Activated T-helper 1 cell treated with anti-CD3 and anti-CD28 coated beads, Interleukin-2, amount 50 U/mL, for 16 hours (primary cell): ENCODE measurements around the gene EDEM3.
"Not testable (repeated sequence)": the region's sequence is repeated elsewhere in the genome, so short reads cannot be mapped to it uniquely, and the experiment has no call there.

Experiments used
- DNase-seq, 2 donors: peaks; one replicate each; pipeline ENCODE4 v3.0.0-alpha.2; 2020; ENCODE audit warnings: low read depth in 1 of 2, low spot score in 1 of 2

EDEM3 gene

GRCh38 chr1:184769241-184769640, 14.6 kb upstream of the EDEM3 start:
- DNase-seq = no peak

DNA sequence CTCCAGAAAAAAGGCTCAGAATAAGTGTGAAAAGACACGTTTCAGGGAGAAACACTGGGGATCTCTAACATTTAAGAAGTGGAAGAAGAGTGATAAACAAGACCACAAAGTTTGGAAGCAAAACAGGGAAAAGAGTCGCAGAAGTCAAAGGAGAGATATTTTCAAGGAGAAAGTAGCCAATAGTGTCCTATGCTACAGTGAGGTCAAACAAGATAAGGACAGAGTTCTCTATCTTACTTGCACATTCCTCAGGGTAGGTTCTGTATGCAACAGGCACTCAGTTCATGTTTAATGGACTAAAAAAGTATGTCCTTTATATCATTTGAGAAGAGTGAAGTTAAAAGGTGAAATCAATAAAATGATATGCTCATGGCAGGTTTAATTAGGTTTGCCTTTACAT, 13.8 kb upstream of the EDEM3 start:
- DNase-seq = no peak

GRCh38 chr1:184767591-184767990, 12.9 kb upstream of the EDEM3 start:
- no peak for DNase-seq

GRCh38 chr1:184764483-184764882, 9.8 kb upstream of the EDEM3 start:
- DNase-seq = no peak

- DNase-seq = not testable (repeated sequence)
These were observed 8.9 kb upstream of the EDEM3 start for GRCh38 chr1:184763520-184763919.

- no peak for DNase-seq
These were observed 7.4 kb upstream of the EDEM3 start for GRCh38 chr1:184761969-184762485.

DNA sequence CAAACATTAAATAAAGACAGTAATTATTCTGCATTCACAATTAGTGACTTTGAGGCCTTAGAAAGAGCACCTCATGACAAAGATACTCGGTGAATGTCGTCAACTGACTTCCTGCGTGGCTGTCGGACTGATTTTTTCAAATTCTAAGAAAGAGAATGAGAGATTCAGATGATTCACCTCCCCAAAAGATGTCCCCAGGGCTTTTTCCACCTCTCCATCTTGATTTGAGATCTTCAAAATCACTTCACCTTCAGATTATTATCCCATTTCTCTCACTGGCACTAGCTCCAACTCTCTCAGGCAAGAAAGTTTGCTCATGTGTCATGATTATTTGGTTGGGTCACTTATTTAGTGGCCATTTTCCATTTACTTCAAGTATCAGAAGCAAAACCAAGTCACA, 5.0 kb upstream of the EDEM3 start:
- no peak for DNase-seq

DNA sequence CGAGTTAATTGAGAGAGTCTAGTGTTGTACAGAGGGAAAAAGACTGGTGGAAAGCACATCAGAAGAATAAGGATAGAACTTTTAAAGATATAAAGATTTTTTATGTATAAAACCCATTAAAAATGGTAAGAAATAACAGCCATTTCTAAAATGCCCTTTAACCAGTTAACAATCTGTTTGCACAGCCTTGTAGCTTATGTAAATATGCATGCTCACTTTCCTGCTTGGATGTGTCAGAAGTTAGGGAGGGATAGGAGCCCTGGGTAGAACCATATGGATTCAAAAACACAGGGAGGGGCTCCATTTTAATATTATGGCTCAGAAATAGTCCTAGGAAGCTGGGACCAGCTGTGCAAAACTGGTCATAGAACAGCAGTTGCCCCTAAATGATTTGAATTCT, 4.5 kb upstream of the EDEM3 start:
- no peak for DNase-seq

- no peak for DNase-seq
These were observed 3.2 kb upstream of the EDEM3 start for GRCh38 chr1:184757891-184758290.

GRCh38 chr1:184757406-184757805, 2.7 kb upstream of the EDEM3 start:
- DNase-seq = no peak

- no peak for DNase-seq
These were observed 788 bp upstream of the EDEM3 start for GRCh38 chr1:184755226-184756065.

DNA sequence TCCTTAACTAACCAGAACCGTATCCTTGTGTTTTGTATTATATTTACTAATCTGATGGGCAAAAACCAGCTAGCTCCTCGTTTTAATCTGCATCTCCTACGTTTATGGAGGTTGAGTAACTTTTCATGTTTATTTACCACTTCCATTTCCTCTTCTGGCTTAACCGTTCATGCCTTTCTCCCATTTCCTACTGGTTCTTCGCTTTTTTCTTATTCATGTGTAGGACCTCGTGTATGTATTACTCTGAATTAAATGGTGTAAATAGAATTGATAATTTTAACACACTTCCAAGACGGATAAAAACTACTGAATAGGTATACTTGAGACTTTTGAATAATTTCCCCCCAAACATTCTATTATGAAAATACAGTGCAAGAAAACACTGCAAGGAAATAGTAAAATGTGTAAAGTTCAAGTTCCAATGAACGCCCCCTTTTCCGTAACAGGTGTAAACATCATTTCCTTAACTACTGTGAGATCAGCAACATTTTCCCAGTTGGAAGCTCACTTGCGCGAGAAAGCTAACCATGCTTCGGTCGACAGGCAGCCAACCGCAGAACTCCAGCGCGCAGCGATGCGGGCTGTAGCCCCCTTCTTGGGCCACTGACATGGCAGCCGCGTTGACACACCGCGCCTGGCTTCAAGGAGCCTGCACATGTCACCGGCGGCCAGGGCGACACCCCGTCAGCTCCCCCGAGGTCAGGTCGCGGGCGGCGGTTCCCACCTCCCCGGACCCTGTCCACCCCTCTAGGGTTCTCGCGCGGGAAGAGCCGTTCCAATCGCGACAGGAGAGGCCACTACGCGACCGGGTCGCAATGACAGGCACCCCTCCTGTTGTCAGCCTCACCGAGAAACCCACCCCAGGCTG, 816 bp downstream of the EDEM3 start:
- DNase-seq = peak in 1 of 2 donors; percentile 23

DNA sequence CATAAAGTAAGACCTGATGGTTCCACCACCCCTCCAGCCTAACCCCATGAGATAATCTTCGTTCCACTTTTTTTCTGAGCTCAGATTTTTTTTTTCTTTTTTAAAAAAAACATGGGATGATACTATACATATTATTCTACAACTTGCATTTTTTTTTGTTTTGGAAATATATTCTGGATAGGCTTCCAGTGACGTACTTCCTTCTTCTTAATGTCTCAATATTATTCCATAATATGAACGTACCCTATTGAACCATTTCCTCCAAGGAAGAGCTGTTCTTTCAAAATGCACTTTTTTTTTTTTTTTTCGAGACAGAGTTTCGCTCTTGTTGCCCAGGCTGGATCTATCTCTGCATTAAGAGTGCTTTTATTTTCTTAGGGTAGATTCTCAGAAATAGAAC, 1.5 kb downstream of the EDEM3 start:
- DNase-seq = no peak

GRCh38 chr1:184752656-184753055, 2.0 kb downstream of the EDEM3 start:
- DNase-seq = no peak

GRCh38 chr1:184748740-184749139, 5.9 kb downstream of the EDEM3 start:
- DNase-seq = no peak

DNA sequence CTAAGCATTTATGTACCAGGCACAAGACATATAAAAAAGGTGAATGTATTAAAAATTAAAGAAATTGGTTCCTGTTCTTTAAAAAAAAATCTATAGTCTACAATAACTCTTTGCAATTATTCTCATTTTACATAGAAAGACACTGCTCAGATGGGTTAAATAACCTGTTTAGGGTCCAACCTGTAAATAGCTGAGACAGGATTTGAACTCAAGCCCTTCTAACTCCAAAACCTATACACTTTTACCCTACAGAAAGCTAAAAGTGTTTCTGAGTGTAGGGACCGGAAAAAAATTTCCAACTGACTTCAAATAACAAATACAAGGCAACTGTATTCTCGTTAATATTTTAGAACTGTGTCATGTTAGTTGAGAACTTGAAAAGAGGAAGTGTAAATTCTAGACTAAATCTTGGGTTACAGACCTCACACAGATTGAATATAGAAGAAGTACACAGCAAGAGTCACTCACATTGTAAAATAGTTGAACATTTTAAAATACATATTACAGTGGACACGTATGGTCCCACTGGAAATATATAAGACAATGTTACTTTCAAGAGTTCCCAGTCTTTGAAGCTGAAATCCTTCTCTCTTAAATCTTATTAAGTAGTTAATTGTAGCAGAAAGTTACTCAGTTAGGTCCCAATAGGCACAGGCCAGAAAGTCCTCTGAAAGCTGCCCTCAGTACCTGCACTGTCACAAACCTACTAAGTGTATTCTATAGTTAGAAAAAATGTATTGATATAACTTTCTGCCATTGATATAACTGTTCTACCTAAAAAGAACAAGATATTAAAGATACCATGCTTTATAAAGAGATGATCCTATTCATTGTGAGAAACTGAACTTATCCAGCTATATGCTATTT, 7.3 kb downstream of the EDEM3 start:
- DNase-seq = no peak

GRCh38 chr1:184745929-184746638, 8.6 kb downstream of the EDEM3 start:
- no peak for DNase-seq

DNA sequence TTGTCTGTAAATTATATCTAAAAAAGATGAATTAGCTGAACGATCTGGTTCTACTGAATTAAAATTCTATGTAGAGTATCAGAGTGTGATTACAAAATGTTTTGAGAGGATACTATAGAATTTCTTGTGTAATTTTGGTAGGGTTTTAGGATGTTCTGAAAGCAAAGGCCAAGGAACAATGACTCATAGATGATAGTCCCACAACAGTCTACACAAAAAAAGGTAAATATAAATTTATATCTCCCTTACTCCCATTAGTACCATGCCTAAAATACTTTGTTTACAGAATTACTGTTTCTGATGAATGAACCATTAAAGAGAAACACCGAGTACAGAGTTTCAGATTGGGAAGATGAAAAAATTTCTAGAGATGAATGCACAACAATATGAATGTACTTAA, 9.5 kb downstream of the EDEM3 start:
- no peak for DNase-seq

DNA sequence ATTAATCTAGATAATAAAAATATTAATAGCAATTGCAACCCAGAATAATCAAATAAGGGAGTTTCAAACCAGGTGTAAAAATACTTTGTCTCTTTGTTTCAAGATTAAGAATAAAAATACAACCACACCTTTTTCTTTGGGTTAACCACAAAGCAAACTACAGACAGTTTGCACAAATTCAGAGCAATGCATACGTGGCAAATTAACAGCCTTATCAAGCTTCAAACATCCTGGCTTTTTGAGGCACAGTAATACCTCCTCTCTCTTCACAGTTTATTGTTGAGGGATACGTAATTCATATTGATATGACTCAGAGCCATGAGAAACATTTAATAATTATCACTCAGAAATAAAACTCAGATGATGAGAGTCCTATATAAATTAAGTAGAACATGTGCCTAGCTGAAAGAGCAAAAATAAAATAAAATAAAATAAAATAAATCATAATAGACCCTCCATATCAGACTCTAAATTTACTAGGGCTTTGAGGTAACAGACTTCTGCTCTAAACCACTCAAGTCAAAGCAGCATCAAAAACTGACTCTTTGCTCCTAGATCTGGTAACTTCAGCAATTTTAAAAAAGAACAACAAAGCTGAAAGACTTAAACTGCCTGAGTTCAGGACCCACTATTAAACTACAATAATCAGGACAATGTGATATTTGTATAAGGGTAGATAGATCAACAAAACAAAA, 11.4 kb downstream of the EDEM3 start:
- DNase-seq = no peak

- no peak for DNase-seq
These were observed 14.3 kb downstream of the EDEM3 start for GRCh38 chr1:184740344-184740743.
